ENCODE results near the gene LRFN4. TPM values are rescaled to one million over a fixed set of nuclear protein-coding genes. Genes with fewer than 3 reads are reported as not detected.

Gene LRFN4
- total and polyA plus RNA-seq, 2 of the 13 experiments (the other 11 are each of a cell fraction or from before 2014, with no cell fraction given): 1.3 to 6.8 TPM

- TF ChIP-seq UBTF (CRISPR knock-in tag; IDR thresholded peaks at IDR 0.05) (peak; percentile 72), E2F1 (CRISPR knock-in tag; IDR thresholded peaks at IDR 0.05) (no peak), SAP130 (CRISPR knock-in tag; IDR thresholded peaks at IDR 0.05; ENCODE audit: low read depth) (peak; percentile 57), HIC2 (CRISPR knock-in tag; IDR thresholded peaks at IDR 0.05; ENCODE audit: low read depth) (0 out of 2 replicates have a peak, but pooled peaks have one; percentile 22), HNF4G (IDR thresholded peaks at IDR 0.05; ENCODE audit: borderline replicate concordance, low read depth, low read length) (no peak), HNF4G (CRISPR knock-in tag; IDR thresholded peaks at IDR 0.05; ENCODE audit: borderline replicate concordance, low read depth) (0 out of 2 replicates have a peak, but pooled peaks have one; percentile 36), NR3C1 (CRISPR knock-in tag; IDR thresholded peaks at IDR 0.05) (no peak), ZNF501 (CRISPR knock-in tag; IDR thresholded peaks at IDR 0.05) (no peak), ZNF800 (CRISPR knock-in tag; IDR thresholded peaks at IDR 0.05) (0 out of 2 replicates have a peak, but pooled peaks have one; percentile 45), PHF20 (CRISPR knock-in tag; IDR thresholded peaks at IDR 0.05) (peak; percentile 47; the same call in 1 of the 2 replicates), ATF4 (CRISPR knock-in tag; IDR thresholded peaks at IDR 0.05) (peak in 1 of 2 experiments; percentile 28; a peak in 1 of 4 replicates), CEBPB (IDR thresholded peaks at IDR 0.05; ENCODE audit: borderline replicate concordance, low read depth, low read length) (no peak), AGO2 (optimal IDR thresholded peaks at IDR 0.05; ENCODE audit: low read depth, low read length) (peak; percentile 89), HDAC1 (CRISPR knock-in tag; IDR thresholded peaks at IDR 0.05) (peak; percentile 10; the same call in 1 of the 2 replicates), GABPA (IDR thresholded peaks at IDR 0.05; ENCODE audit: low read depth, low read length) (no peak), GABPA (CRISPR knock-in tag; IDR thresholded peaks at IDR 0.05; ENCODE audit: low read depth) (no peak), TBX2 (CRISPR knock-in tag; IDR thresholded peaks at IDR 0.05; ENCODE audit: borderline replicate concordance) (0 out of 2 replicates have a peak, but pooled peaks have one; percentile 33), POLR2A (IDR thresholded peaks at IDR 0.05; ENCODE audit: insufficient read depth in 1 of 2, low read depth in 2 of 2, low read length in 2 of 2) (peak in 1 of 2 experiments; percentile 58; a peak in 2 of 4 replicates)
These were observed 1.0 kb upstream of the LRFN4 start (continued) for GRCh38 chr11:66855574-66856495.
